IPS-15b (cell line): ENCODE measurements around the gene GLOD5.
"Not testable (repeated sequence)": the region's sequence is repeated elsewhere in the genome, so short reads cannot be mapped to it uniquely, and the experiment has no call there.

ENCODE experiments used
- H3K27me3 ChIP-seq: one replicate; pipeline ENCODE4 v1.6.1; 2013; ENCODE audit warnings: low read length; ENCODE audit not compliant: control insufficient read depth, insufficient read depth
- H3K36me3 ChIP-seq: one replicate; pipeline ENCODE4 v1.6.1; 2013; ENCODE audit warnings: low read length; ENCODE audit not compliant: control insufficient read depth, insufficient read depth
- H3K4me1 ChIP-seq: one replicate; pipeline ENCODE4 v1.6.1; 2013; ENCODE audit warnings: mild to moderate bottlenecking, low read length; ENCODE audit not compliant: control insufficient read depth, insufficient read depth
- H3K4me3 ChIP-seq: one replicate; pipeline ENCODE4 v1.5.1; 2013; ENCODE audit warnings: low read depth, low read length
- H3K9ac ChIP-seq: one replicate; pipeline ENCODE4 v1.6.1; 2013; ENCODE audit warnings: low read depth, mild to moderate bottlenecking, low read length
- H3K9me3 ChIP-seq: one replicate; pipeline ENCODE4 v1.6.1; 2013; ENCODE audit warnings: mild to moderate bottlenecking, low read length; ENCODE audit not compliant: control insufficient read depth, insufficient read depth

The GLOD5 gene

DNA sequence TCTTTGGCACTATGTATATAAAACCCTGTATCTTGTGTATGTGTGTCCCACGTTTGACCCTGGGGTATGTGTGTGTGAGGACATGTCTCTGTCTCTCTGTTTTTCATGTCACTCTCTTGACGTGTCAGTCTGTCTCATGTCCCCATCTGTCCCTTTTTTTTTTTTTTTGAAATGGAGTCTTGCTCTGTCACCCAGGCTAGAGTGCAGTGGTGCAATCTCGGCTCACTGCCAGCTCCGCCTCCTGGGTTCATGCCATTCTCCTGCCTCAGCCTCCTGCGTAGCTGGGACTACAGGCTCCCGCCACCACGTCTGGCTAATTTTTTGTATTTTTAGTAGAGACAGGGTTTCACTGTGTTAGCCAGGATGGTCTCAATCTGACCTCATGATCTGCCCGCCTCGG, 57.8 kb downstream of the GLOD5 start:
- H3K4me1 ChIP-seq, H3K27me3 ChIP-seq: not testable (repeated sequence)
- peaks cover 26% of the 10 kb centered on the region for H3K36me3 ChIP-seq

DNA sequence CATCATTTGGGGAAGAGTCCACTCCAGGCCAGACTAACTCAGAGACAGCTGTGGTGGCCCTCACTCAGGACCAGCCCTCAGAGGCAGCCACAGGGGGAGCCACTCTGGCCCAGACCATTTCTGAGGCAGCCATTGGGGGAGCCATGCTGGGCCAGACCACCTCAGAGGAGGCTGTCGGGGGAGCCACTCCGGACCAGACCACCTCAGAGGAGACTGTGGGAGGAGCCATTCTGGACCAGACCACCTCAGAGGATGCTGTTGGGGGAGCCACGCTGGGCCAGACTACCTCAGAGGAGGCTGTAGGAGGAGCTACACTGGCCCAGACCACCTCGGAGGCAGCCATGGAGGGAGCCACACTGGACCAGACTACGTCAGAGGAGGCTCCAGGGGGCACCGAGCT, 61.5 kb downstream of the GLOD5 start:
- H3K27me3 ChIP-seq, result peaks cover 2% of the 10 kb centered on the region

More for the DNA sequence above, 57.8 kb downstream of the GLOD5 start:
- H3K9ac ChIP-seq, H3K4me3 ChIP-seq, H3K9me3 ChIP-seq: not testable (repeated sequence)

More for the DNA sequence above, 61.5 kb downstream of the GLOD5 start:
- Histone ChIP-seq H3K9me3 (peaks cover 5% of the 10 kb centered on the region), H3K4me1 (no peaks in the 10 kb centered on the region), H3K9ac (no peak overlapping the region), H3K4me3 (no peak overlapping the region), H3K36me3 (peaks cover 19% of the 10 kb centered on the region)
